TTC549 (cell line): ENCODE measurements around the gene NOTUM.
"Not testable (repeated sequence)": the region's sequence is repeated elsewhere in the genome, so short reads cannot be mapped to it uniquely, and the experiment has no call there.

Experiments
- FAIRE-seq: peaks from 2 replicates; lab custom pipeline; 2012; peaks lifted over from hg19 to GRCh38; lab: Jason Lieb, UNC

Gene NOTUM

DNA sequence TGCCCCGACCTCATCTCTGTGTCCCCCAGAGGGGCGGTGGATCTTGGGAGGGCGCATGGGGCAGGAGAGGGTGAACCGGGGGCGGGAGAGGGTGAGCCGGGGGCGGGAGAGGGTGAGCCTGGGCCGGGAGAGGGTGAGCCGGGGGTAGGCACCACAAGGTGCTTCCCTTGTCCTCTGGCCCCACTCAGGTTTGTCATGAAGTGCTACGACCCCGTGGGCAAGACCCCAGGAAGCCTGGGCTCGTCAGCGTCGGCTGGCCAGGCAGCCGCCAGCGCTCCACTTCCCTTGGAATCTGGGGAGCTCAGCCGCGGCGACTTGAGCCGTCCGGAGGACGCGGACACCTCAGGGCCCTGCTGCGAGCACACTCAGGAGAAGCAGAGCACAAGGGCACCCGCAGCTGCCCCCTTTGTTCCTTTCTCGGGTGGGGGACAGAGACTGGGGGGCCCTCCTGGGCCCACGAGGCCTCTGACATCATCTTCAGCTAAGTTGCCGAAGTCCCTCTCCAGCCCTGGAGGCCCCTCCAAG is 35.3 kb upstream of the NOTUM start:
- FAIRE-seq = no peak

DNA sequence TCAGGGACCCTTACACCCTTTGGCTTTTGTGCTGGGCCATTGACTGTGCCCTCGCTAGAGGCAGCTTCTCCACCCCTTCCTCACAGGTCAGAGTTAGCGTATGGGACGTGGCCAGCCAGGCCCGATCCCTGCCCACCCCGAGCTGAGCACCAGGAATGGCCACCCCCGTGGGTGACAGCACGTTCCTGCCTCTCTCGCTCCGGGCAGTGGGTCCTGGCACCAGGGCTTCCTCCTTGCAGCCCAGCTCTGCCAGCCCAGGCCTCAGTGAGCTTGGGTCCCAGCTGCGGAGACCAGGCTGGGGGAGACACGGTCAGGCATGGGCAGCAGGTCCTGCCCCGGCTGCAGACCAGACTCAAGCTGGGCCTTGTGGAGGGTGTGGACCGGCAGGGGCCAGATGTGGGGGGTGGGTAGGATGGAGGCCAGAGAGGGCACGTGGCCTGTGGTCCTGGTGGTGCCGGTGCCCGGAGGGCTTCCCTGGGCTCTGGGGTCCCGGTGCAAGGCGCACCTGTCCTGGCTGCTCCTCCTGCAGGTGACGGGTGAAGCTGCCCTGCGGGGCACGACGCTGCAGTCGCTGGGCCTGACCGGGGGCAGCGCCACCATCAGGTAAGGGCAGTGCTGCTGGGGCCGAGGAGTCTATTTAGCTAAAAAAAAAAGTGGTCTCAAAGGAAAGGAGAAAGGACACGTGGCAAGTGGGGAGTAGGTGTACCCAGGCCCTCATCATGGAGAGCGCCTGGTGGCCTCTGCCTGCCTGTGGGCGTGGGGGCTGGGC is 34.7 kb upstream of the NOTUM start:
- no peak for FAIRE-seq

DNA sequence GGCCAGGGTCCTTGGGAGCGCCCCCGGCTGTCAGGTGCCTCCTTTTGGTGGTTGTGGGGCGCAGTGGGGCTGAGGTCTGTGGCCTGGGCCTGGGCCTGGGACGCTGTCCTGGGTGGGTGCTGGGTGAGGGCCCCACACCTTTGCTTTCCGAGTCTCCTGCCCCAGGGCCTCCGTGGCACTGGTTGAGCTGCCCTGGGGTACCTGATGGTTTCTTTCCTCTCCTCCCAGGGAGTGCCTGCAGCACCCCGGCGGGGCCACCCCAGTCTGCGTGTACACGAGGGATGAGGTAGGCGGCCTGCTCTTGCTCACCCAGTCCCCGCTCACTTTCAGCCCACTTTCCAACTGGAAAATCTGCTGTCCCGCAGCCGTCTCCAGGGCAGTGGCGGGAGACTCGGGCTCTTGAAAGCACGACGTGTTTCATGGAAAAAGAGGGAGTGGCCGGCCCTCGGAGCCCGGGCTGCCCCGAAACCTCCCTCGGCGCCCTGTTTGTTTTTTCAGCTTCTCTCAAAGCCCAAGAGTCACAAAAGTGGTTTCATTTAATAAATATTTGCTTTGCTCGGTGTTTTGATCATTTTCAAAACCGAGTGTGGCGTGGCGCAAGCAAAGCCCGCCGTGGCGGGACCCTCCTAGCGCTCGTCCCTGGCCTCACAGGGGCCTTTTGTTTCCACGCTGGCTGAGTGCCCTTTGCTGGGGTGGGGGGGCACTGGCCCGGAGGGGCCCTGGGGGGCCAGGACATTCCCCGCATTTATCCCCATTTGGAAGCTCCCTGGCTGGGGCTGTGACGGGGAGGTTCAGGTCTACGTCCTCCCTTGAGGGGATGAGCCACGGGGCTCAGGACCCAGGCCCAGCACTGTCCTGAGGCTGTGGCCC is 33.8 kb upstream of the NOTUM start:
- FAIRE-seq = no peak

DNA sequence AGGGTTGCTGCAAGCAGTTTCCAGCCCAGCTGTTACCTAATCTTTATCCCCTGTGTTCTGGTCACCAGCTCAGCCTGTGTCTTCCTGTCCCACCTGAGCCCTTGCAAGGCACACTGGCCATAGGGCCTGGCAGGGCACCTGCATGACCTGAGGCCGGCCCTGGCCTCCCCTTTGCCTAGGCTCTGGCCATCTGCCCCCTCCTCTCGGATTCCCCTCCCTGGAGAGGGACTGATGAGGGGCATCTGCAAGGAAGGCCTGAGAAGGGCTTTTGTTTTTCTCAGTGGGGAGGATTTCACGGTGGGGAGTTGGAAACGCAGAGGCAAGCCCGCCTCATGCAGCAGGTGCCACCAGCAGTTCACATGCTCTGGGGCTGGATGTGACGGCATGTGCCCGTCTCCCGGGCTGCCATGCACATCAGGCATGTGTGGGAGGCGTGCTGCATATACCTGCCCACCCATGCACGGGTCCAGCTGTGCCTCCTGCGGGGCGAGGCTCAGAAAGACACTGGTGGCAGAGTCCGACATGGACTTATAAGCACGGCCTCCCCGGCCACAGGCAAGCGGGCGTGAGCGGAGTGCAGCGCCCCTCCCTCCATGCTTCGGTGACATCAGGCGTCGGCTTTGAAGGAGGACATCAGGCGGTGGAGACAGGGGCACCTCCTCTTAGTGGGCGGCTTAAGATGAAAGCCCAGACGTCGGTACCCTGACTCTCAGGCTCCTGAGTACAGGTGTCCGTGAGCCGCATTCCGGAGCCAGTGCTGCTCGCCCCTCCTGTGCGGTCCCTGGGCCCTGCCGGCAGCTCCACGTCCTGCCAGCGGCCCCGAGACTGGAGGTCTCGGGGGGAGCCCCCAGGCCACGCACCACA is 33.0 kb upstream of the NOTUM start:
- no peak for FAIRE-seq

DNA sequence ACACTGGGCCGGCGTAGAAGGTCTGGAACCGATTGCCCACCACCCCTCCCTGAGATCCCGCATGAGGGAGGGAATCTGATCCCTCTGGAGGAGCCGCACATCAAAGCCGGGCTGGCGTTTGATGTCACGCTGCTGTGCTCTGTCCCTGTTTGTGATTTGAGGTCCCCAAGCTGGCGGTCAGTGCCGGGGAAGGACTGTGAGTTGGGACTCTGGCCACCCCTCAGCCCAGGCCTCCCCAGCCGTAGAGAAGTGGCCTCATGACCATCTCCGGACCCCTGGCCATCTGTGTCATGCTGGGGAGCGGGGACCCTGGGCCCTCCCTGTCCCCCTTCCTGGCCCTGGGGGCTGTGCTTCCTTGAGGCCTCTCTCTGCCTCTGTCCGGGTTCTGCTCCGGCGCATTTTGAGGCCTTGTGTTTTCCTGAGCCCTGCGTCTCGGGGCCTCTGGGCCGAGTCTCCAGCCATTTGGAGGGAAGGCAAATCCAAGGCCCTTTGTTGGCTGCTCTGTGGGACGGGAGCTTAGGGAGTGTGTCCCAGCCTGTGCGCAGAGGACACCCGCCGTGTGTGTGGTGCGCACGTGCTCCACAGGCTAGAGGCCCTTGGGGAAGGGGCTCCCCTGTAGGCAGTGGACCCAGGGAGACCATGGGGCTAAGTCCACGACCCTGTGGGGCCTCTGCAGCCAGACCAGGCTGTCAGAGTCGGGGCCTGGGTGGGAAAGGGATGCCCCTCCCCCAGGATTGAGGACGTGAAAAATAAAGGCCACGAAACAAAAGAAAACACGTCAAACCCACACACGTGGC is 31.5 kb upstream of the NOTUM start:
- FAIRE-seq = no peak

DNA sequence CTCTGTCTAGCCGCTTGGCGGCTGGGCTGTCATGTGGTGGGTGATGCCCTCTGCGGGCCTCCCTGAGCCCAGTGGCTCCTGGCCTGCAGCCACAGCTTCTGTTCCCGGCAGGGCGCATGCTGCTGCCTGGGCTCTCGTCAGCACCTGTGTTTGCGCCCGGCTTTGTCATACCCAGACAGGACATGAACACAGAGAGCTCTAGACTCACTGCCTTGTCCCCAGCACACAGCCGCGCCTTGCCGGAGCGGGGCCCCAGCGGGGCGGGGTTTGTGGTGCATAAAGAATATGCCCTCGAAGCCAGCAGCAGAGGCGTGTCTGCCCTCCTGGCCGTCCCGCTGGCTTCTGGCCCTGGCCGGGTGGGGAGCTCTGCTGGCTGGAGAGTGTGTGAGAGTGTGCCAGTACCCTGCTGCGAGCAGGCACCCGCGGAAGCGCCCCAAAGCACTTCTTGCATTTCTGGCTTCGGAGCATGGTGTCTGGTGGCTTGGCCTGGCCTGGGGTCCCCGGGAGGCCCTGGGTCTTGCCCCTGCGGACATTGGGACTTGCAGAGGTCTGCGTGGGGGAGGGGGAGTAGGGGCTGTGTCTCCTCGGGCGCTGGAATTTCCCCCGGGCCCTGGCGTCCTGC is 30.8 kb upstream of the NOTUM start:
- no peak for FAIRE-seq

DNA sequence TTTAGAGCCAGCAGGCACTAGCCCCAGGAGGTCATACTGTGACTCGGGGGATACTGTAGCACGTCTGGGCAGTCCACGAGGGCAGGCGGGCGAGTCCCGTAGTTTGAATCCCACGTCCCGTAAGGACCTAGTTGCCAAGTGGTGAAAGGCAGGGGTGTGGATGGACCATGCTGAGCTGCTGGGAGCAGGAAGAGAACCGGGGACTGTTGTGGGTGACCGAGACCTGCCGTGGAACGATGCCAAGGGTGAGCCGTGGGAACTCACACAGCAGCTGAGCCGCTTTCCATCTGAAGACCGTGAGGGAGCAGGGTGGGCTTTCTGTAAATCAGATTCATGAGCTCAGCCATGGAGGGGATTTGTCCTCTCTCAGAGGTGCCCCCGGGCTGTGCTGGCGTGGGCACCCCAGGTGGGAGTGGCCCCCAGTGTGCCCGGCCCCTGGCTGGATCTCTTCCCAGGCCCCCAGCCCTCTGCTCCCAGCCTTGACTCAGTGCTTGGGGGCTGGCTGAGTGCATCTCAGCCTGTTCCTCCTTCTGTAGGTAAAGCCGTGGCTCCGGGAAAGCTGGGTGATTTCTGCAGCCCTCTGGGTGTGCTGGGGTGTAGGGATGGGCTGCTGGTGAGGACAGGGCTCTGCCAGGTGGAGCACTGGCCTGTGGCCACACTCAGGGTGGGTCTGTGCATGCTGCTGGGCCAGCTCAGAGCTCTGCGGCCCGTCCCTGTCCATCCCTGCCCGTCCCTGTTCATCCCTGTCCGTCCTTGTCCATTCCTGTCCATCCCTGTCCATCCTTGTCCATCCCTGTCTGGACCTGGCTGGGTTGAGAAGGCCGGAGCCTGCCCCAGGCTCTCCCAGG is 30.1 kb upstream of the NOTUM start:
- FAIRE-seq = no peak

DNA sequence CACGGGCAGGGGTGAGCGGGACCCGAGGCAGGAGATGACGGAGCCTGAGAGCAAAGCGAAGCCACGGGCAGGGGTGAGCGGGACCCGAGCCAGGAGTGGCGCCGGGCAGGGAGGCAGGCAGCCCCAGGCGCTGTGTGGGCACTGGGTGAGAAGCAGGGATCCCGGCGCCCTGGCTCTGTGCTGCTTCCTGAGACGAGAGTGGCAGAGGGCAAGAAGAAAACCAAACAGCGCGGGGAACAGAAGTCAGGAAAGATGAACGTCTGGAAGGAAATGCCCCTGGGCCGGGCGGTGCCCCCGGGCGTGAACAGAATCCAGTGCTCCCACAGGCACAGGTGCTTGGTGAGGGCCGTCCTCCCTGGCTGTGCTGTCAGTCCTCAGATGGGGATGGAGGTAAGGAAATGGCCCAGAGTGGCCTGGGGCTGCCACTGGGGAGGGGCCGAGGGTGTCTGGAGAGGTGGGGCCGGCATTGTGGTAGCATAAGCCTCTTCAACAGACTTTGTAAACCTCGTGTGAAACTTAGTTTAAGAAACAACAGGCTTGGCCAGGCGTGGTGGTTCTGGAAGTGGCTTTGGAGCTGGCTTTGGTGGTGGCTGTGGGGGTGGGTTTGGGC is 26.3 kb upstream of the NOTUM start:
- no peak for FAIRE-seq

DNA sequence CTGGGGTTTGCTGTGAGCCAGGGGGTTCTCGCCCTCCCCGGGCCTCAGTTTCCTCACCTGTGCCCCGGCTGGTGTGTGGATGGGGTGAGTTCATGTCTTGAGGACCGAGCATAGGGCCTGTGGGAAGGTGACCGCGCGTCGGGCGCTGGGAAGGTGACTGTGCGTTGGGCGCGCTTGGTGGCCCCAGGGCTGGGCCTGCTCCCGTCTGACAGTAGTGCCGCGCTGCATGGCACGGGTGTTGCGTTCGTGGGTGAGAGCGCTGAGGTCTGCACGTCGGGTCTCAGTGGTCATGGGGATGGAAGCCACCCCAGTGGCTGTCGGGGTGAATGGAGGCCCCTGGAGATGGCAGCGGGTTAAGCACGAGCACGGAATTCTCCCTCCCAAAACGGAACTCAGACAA is 25.6 kb upstream of the NOTUM start:
- no peak for FAIRE-seq

DNA sequence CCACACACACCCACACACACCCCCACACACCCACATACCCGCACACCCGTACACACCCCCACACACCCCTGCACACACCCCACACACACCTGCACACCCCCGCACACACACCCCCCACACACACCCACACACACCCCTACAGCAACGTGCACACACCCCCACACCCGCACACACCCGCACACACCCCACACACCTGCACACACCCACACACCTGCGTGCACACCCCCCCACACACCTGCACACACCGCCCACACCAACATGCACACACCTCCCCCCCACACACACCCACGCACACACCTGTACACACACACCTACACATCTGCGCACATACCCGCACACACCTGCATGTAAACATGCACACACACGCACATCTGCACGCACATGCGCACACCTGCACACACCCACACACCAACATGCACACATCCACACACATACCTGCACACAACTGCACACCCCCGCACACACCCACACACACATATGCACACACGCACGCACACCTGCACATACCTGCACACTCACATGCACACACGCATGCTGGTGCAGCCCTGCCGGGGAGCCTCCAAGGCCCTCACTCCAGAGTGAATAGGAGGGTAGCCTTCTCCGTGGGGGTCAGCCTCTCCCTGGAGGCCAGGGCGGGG is 23.9 kb upstream of the NOTUM start:
- FAIRE-seq = no peak

- no peak for FAIRE-seq
These were observed 22.8 kb upstream of the NOTUM start for GRCh38 chr17:81983639-81984373.

GRCh38 chr17:81983011-81983638 is 22.1 kb upstream of the NOTUM start:
- FAIRE-seq = no peak

DNA sequence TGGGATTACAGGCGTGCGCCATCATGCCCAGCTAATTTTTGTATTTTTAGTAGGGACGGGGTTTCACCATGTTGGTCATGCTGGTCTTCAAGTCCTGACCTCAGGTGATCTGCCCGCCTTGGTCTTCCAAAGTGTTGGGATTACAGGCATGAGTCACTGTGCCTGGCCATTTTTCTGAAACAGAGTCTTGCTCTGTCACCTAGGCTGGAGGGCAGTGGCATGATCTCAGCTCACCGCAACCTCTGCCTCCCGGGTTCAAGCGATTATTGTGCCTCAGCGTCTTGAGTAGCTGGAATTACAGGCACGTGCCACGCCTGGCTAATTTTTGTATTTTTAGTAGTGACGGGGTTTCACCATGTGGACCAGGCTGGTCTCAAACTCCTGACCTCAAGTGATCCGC is 20.5 kb upstream of the NOTUM start:
- not testable (repeated sequence) for FAIRE-seq

- FAIRE-seq = no peak
These were observed 19.8 kb upstream of the NOTUM start for GRCh38 chr17:81980707-81981343.

DNA sequence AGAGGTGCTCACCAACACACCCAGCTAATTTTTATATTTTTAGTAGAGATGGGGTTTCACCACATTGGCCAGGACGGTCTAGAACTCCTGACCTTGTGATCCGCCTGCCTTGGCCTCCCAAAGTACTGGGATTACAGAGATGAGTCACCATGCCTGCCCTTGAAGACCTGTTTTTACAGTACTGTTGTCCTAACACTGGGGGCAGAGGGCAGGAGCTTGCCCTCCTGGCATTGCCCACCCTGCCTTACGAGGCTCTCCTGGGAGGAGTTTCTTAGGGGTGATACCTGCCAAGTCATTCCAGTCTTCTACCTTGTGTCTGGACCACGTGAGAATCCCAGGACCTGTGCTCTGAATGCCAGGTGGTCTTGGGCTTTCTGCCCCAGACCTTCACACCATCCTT is 19.1 kb upstream of the NOTUM start:
- FAIRE-seq = no peak

DNA sequence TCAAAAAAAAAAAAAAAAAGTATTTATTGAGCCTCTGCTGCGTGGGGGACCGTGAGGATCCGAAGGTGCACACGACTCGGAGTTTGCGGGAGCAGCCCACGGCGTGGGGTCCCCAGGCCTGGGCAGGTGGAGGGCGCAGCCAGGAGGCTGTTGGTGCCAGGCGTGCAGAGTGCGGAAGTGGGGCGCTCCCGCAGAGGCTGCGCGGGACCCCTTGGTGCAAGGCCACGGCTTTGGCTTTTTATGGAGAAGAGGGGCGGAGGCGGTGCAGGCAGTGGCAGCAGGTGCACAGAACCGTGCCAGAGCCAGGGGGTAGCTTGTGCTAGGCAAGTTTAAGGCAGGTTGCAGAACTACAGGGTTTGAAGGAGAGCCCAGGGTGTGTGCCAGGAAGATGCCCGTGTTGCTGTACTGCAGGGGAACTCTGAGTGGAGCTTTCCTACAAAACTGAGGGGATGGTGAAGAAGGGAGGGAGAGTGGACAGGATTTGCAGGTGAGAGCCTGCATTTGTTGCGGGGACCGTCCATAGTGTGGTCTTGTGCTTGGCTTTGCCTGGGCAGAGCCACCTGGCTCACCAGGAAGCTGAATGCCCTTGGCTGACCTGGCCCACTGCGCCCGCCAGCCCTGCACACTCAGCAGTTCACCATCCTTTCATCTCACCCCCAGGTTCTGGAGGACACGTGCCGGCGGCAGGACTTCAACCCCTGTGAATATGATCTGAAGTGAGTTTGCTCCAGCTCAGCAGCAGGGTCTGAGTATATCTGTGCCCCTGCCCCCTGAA is 17.7 kb upstream of the NOTUM start:
- no peak for FAIRE-seq
